Thoracic aorta (tissue), 2 donors: ENCODE data around the gene SLC26A8. TPM values are rescaled to one million over a fixed set of nuclear protein-coding genes. Genes with fewer than 3 reads are reported as not detected.

ENCODE experiments used
- ATAC-seq: fragments of 150-250 bp; one replicate; pipeline ENCODE4 v1.8.0; 2017; ENCODE audit warnings: low read depth; ENCODE audit not compliant: insufficient number of reproducible peaks, low FRiP score
- DNase-seq: peaks from one replicate; pipeline ENCODE4 v3.0.0-alpha.2; 2020; ENCODE audit warnings: low spot score
- H3K27ac ChIP-seq, 2 donors: fragments of 200-600 bp; sonication (generic); 1 replicate in 1 of 2; 2 replicates in 1 of 2; pipeline ENCODE4 v1.5.1; 2016; ENCODE audit warnings: mild to moderate bottlenecking in 2 of 2, moderate library complexity in 2 of 2
- H3K27me3 ChIP-seq: fragments of 200-600 bp; sonication (generic); replicated peaks from 2 replicates; pipeline ENCODE4 v1.6.0; 2016; ENCODE audit warnings: mild to moderate bottlenecking; ENCODE audit not compliant: insufficient read depth
- H3K36me3 ChIP-seq: fragments of 200-600 bp; sonication (generic); one replicate; pipeline ENCODE4 v1.5.1; 2016
- H3K4me1 ChIP-seq, 2 donors: fragments of 200-600 bp; sonication (generic); 1 replicate in 1 of 2; 2 replicates in 1 of 2; pipeline versions ENCODE4 v1.5.1 to v1.6.0; 2016; ENCODE audit warnings: low read depth in 2 of 2, mild to moderate bottlenecking in 1 of 2; ENCODE audit not compliant: control insufficient read depth in 1 of 2
- H3K4me3 ChIP-seq: fragments of 200-600 bp; sonication (generic); 2 replicates; pipeline ENCODE4 v1.5.1; 2016; ENCODE audit warnings: mild to moderate bottlenecking
- H3K9me3 ChIP-seq: fragments of 200-600 bp; sonication (generic); 2 replicates; pipeline ENCODE4 v1.5.1; 2016
- total RNA-seq, 2 donors: library from RNA; depleted of rRNA; stranded (reverse); fragments of >200 nt; gene quantifications; one replicate each; pipeline versions ENCODE4 v1.1.0 to v1.2.3, GENCODE V29; 2016
- TF ChIP-seq, protein P1 (sequence below): fragments of 200-600 bp; sonication (generic); IDR thresholded peaks from one replicate; pipeline ENCODE4 v1.5.1; 2019; ENCODE audit warnings: antibody characterized with exemption

Gene SLC26A8
- total RNA-seq, 2 donors from 2014 or later = 0.28 TPM; not detected in 1

DNA sequence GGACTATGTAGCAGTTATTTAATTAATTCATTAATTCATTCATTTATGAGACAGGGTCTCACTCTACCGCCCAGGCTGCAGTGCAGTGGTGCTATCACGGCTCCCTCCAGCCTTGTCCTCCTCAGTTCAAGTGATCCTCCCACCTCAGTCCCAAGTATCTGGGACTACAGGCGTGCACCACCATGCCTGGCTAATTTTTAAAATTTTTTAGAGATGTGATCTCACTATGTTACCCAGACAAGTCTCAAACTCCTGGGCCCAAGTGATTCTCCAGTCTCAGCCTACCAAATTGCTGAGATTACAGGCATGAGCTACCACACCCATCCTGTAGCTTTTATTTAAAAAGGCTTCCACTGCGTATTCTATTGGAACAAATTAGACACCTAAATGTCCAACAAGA lies 127.0 kb downstream of the SLC26A8 start:
- H3K4me3 ChIP-seq = no peak overlapping the region
- no peaks in the 10 kb centered on the region for H3K9me3 ChIP-seq
- H3K27ac ChIP-seq = no peak overlapping the region
- TF ChIP-seq, protein P1, sequence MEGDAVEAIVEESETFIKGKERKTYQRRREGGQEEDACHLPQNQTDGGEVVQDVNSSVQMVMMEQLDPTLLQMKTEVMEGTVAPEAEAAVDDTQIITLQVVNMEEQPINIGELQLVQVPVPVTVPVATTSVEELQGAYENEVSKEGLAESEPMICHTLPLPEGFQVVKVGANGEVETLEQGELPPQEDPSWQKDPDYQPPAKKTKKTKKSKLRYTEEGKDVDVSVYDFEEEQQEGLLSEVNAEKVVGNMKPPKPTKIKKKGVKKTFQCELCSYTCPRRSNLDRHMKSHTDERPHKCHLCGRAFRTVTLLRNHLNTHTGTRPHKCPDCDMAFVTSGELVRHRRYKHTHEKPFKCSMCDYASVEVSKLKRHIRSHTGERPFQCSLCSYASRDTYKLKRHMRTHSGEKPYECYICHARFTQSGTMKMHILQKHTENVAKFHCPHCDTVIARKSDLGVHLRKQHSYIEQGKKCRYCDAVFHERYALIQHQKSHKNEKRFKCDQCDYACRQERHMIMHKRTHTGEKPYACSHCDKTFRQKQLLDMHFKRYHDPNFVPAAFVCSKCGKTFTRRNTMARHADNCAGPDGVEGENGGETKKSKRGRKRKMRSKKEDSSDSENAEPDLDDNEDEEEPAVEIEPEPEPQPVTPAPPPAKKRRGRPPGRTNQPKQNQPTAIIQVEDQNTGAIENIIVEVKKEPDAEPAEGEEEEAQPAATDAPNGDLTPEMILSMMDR = no peak
- H3K36me3 ChIP-seq = no peaks in the 10 kb centered on the region
- DNase-seq (no peak), ATAC-seq (no peak)
- H3K27me3 ChIP-seq = no peaks in the 10 kb centered on the region
- H3K4me1 ChIP-seq = no peaks in the 10 kb centered on the region

DNA sequence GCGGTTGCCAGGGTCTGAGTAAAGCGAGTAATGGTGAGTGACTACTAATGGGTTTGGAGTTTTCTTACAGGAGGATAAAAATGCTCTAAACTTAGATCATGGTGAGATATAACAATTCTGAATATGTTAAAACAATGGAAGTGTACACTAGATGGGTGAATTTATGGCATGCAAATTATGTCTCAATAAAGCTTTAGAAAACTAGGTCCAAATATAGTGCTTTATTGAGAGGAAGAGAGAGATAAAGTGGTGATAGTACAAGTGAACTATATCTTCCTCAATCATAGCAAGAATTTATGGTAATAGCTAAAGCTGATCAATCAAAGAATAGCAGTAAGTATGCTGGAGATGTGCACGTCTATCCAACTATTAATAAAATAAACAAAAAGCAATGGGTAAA lies 127.4 kb downstream of the SLC26A8 start:
- ATAC-seq (no peak), DNase-seq (no peak)
- Histone ChIP-seq H3K27ac (no peak overlapping the region), H3K36me3 (no peaks in the 10 kb centered on the region), H3K4me1 (peaks cover 1 to 2% of the 10 kb centered on the region in 2 donors), H3K4me3 (no peak overlapping the region), H3K27me3 (no peaks in the 10 kb centered on the region), H3K9me3 (no peaks in the 10 kb centered on the region)
- TF ChIP-seq, protein P1 = no peak

DNA sequence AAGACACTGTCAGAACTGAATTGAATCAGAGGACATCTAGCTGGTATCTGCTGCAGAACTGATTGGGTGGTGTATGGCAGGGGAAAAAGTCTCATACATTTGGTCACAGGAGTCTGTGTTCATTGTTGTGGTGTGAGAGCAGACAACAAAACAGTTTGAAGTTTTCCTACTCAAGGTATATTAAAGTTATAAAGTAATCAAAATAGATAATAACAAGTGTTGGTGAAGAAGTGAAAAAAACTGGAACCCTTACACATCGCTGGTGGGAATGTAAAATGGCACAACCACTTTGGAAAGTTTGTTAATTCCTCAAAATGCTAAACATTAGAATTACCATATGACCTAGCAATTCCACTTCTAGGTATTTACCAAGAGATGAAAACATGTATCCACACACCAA lies 128.2 kb downstream of the SLC26A8 start:
- Histone ChIP-seq H3K4me1 (peaks cover 9 to 10% of the 10 kb centered on the region in 2 donors), H3K27me3 (no peaks in the 10 kb centered on the region), H3K9me3 (no peaks in the 10 kb centered on the region), H3K27ac (no peak overlapping the region), H3K36me3 (no peaks in the 10 kb centered on the region), H3K4me3 (no peak overlapping the region)
- DNase-seq = no peak
- no peak for ATAC-seq
- TF ChIP-seq, protein P1 = no peak

GRCh38 chr6:35895560-35895959 lies 128.9 kb downstream of the SLC26A8 start:
- H3K9me3 ChIP-seq = no peaks in the 10 kb centered on the region
- no peak for ATAC-seq

GRCh38 chr6:35894776-35895175 lies 129.7 kb downstream of the SLC26A8 start:
- Histone ChIP-seq H3K27me3 (no peaks in the 10 kb centered on the region), H3K4me3 (no peak overlapping the region), H3K27ac (no peak overlapping the region), H3K4me1 (peaks cover 11% of the 10 kb centered on the region in 2 donors), H3K36me3 (no peaks in the 10 kb centered on the region), H3K9me3 (no peaks in the 10 kb centered on the region)
- ATAC-seq (no peak), DNase-seq (no peak)
- TF ChIP-seq, protein P1 = no peak

More at GRCh38 chr6:35895560-35895959, 128.9 kb downstream of the SLC26A8 start:
- H3K27me3 ChIP-seq = no peaks in the 10 kb centered on the region
- TF ChIP-seq, protein P1 = no peak
- no peak overlapping the region for H3K27ac ChIP-seq
- no peaks in the 10 kb centered on the region for H3K36me3 ChIP-seq
- DNase-seq = no peak
- H3K4me1 ChIP-seq = peaks cover 11% of the 10 kb centered on the region in 2 donors
- H3K4me3 ChIP-seq = no peak overlapping the region

Other genes starting within 250 kb of the SLC26A8 start
- gene CLPSL2, start 248.0 kb downstream of the SLC26A8 start, total RNA-seq = not detected
- gene CLPSL1, start 243.6 kb downstream of the SLC26A8 start, total RNA-seq = not detected
- gene CLPS, start 227.3 kb downstream of the SLC26A8 start, total RNA-seq = 10 to 100 TPM in 1 of 2 donors, 1 to 10 TPM in 1; 6.4 to 21.3 TPM
- gene LHFPL5, start 219.3 kb downstream of the SLC26A8 start, total RNA-seq = not detected
- gene SRPK1, start 103.5 kb downstream of the SLC26A8 start, total RNA-seq = 10 to 100 TPM; 13.8 to 51.6 TPM
- gene MAPK14, start 3.2 kb upstream of the SLC26A8 start, total RNA-seq = 100 to 1,000 TPM in 1 of 2 donors, 10 to 100 TPM in 1; 61.9 to 106 TPM
- 1 to 10 TPM; 5.5 to 7.6 TPM for gene MAPK13, start 105.9 kb upstream of the SLC26A8 start, total RNA-seq
- gene BRPF3, start 172.1 kb upstream of the SLC26A8 start, total RNA-seq = 10 to 100 TPM; 23.2 to 29.2 TPM
- not detected for gene PNPLA1, start 245.4 kb upstream of the SLC26A8 start, total RNA-seq